PC-9 (cell line): ENCODE data around the gene NKAIN2. TPM values are rescaled to one million over a fixed set of nuclear protein-coding genes. Genes with fewer than 3 reads are reported as not detected.
A peak's percentile ranks its signal among the peaks of the same experiment; 100 is the strongest.

ENCODE experiments used
- BruUV-seq: library from RNA; stranded (reverse); fragments of 400-500 nt; replicated peaks from 2 replicates; lab custom pipeline; 2021; lab: Mats Ljungman, UMichigan
- CTCF ChIA-PET: fragments of 300-600 bp; sonication (Branson Sonifier 250); formaldehyde crosslinking; loops from one replicate; lab custom pipeline; 2022; ENCODE audit warnings: antibody characterized with exemption; lab: Charles Lee
- POLR2A ChIA-PET: fragments of 300-600 bp; sonication (Branson Sonifier 250); formaldehyde crosslinking; loops from one replicate; lab custom pipeline; 2022; ENCODE audit warnings: antibody characterized with exemption; ENCODE audit not compliant: unreplicated experiment; lab: Charles Lee
- DNase-seq, 2 experiments: peaks; one replicate each; pipeline versions ENCODE4 v3.0.0 to v3.0.0-alpha.2; 2015 to 2022; ENCODE audit warnings: mixed read lengths in 1 of 2
- H2AFZ ChIP-seq: fragments of 200-600 bp; sonication (generic); 2 replicates; pipeline ENCODE4 v1.8.1; 2017; ENCODE audit warnings: antibody characterized with exemption
- H3F3A ChIP-seq: fragments of 200-600 bp; sonication (generic); 2 replicates; pipeline ENCODE4 v1.8.1; 2017; ENCODE audit warnings: antibody characterized with exemption, mild to moderate bottlenecking, low read depth; ENCODE audit not compliant: insufficient read depth
- H3K27ac ChIP-seq: fragments of 200-600 bp; sonication (generic); 2 replicates; pipeline ENCODE4 v1.6.1; 2016; ENCODE audit warnings: mixed run types
- H3K27me3 ChIP-seq: fragments of 200-600 bp; sonication (generic); 2 replicates; pipeline ENCODE4 v1.6.1; 2016; ENCODE audit warnings: low read depth, mixed run types; ENCODE audit not compliant: insufficient read depth
- H3K36me3 ChIP-seq: fragments of 200-600 bp; sonication (generic); 2 replicates; pipeline ENCODE4 v1.6.1; 2016; ENCODE audit warnings: low read depth, mixed run types
- H3K4me1 ChIP-seq: fragments of 200-600 bp; sonication (generic); replicated peaks from 2 replicates; pipeline ENCODE4 v1.6.1; 2016; ENCODE audit warnings: mixed run types; ENCODE audit not compliant: insufficient read depth
- H3K4me2 ChIP-seq: fragments of 200-600 bp; sonication (generic); 2 replicates; pipeline ENCODE4 v1.6.1; 2017; ENCODE audit warnings: mixed run types
- H3K4me3 ChIP-seq: fragments of 200-600 bp; sonication (generic); 2 replicates; pipeline ENCODE4 v1.6.1; 2016; ENCODE audit warnings: mixed run types
- H3K79me2 ChIP-seq: fragments of 200-600 bp; sonication (generic); 2 replicates; pipeline ENCODE4 v1.6.1; 2017; ENCODE audit warnings: low read depth, mixed run types
- H3K9me2 ChIP-seq: fragments of 200-600 bp; sonication (generic); 2 replicates; pipeline ENCODE4 v1.8.1; 2017; ENCODE audit warnings: mild to moderate bottlenecking; ENCODE audit not compliant: insufficient read depth
- H3K9me3 ChIP-seq: fragments of 200-600 bp; sonication (generic); 2 replicates; pipeline ENCODE4 v1.8.1; 2016; ENCODE audit warnings: low read depth; ENCODE audit not compliant: insufficient read depth
- H4K20me1 ChIP-seq: fragments of 200-600 bp; sonication (generic); 2 replicates; pipeline ENCODE4 v1.8.1; 2017; ENCODE audit not compliant: insufficient read depth
- EZH2 ChIP-seq: fragments of 200-600 bp; sonication (generic); IDR thresholded peaks from 2 replicates; pipeline ENCODE4 v1.8.0; 2017; ENCODE audit warnings: antibody characterized with exemption, low read depth
- intact Hi-C: fragments of 100-400 bp; cut with micrococcal nuclease; formaldehyde crosslinking; loops from one replicate; pipeline ENCODE4 v1.10.0; 2022; ENCODE audit not compliant: unreplicated experiment
- total RNA-seq: library from RNA; stranded (reverse); gene quantifications from 2 replicates; pipeline ENCODE4 v1.2.3, GENCODE V29; 2021
- TF ChIP-seq, protein P1 (sequence below): fragments of 200-600 bp; sonication (generic); conservative IDR thresholded peaks from 2 replicates; pipeline ENCODE4 v1.6.1; 2017; ENCODE audit warnings: mixed run types, antibody characterized with exemption, mild to moderate bottlenecking, moderate library complexity

Gene NKAIN2
- total RNA-seq, 1 experiment from 2014 or later = not detected

DNA sequence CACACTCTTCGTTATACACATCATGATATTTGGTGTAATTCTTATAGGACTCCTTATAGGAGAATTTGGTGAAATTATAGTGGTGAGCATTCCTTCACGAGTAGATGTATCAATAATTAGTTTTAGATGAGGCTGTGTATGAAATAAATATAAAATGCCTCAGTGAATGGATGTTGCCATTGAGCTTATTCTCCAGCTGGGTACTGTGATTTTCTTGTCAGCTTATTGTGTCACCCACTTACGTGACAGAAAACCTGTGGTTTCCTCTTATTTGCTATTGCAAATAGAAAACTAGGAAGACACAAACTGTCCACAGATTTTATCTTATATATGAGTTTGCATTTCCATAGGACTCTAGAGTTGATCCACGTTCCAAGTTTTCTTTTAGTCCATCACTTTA is 718.7 kb downstream of the NKAIN2 start:
- ChIA-PET CTCF (no interaction called here), POLR2A (no interaction called here)
- Histone ChIP-seq H2AFZ (no peak overlapping the region), H3K27ac (no peak overlapping the region), H3K27me3 (no peaks in the 10 kb centered on the region), H3K79me2 (no peaks in the 10 kb centered on the region), H3K9me2 (no peaks in the 10 kb centered on the region), H3F3A (no peaks in the 10 kb centered on the region), H3K9me3 (no peaks in the 10 kb centered on the region; the same call in 1 of the 2 replicates), H3K4me3 (no peak overlapping the region), H3K4me2 (no peak overlapping the region), H4K20me1 (no peaks in the 10 kb centered on the region), H3K36me3 (no peaks in the 10 kb centered on the region), H3K4me1 (no peaks in the 10 kb centered on the region)
- no TSS peak for BruUV-seq
- intact Hi-C loops = no loop called here
- TF ChIP-seq EZH2 = no peak
- TF ChIP-seq, protein P1, sequence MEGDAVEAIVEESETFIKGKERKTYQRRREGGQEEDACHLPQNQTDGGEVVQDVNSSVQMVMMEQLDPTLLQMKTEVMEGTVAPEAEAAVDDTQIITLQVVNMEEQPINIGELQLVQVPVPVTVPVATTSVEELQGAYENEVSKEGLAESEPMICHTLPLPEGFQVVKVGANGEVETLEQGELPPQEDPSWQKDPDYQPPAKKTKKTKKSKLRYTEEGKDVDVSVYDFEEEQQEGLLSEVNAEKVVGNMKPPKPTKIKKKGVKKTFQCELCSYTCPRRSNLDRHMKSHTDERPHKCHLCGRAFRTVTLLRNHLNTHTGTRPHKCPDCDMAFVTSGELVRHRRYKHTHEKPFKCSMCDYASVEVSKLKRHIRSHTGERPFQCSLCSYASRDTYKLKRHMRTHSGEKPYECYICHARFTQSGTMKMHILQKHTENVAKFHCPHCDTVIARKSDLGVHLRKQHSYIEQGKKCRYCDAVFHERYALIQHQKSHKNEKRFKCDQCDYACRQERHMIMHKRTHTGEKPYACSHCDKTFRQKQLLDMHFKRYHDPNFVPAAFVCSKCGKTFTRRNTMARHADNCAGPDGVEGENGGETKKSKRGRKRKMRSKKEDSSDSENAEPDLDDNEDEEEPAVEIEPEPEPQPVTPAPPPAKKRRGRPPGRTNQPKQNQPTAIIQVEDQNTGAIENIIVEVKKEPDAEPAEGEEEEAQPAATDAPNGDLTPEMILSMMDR = no peak
- DNase-seq = no peak

DNA sequence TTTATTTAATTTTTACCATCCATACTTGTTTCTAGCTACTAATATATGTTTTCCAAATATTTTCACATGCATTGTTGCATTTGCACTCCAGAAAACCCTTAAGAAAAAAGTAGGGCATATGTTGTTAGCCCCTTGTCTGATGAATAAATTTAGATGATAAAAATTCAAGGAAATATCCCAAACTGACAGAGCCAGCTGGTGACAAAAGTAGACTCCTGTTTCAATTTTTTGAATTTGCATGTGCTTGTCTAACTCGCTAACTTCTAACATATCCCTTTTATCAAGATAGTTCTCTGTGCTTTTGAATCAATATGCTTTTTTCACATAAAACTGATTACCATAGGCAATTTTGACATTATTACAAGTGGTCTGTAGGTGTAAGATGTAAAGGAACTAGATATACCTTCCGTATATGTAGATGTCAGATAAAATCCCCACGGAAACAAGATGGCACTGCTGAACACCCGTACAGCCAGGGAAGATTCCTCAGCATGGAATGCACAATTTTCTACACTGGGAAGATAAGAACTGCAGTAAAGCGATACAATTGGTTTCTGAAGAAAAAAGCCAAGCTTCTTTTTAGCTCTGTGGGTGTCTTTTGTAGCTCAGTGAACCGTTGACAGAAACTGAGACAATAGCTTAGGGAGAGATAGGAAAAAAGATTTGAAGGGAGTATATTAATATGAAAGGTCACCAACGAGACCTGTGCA is 721.0 kb downstream of the NKAIN2 start:
- no peak overlapping the region for H3K27ac ChIP-seq

DNA sequence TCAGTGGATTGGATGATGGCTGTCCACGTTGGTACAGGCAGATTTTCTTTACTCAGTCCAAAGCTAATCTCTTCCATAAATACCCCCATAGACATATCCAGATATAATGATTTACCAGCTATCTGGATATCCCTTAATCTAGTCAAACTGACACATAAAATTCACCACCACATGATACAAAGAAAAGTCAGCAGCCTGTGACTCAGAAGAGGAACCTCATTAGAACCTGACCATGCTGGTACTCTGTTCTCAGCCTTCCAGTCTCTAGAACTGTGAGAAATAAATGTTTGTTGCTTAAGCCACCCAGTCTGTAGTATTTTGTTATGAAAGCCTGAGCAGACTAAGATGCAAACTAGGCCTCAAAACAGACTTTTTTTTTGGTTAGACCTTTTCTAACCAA is 727.3 kb downstream of the NKAIN2 start:
- H3K9me3 ChIP-seq = no peaks in the 10 kb centered on the region
- no peak overlapping the region for H3K4me2 ChIP-seq
- POLR2A ChIA-PET = no interaction called here
- no peaks in the 10 kb centered on the region for H3K27me3 ChIP-seq
- H2AFZ ChIP-seq = no peak overlapping the region
- no peak for DNase-seq
- no peak overlapping the region for H3K4me3 ChIP-seq
- H3K79me2 ChIP-seq = no peaks in the 10 kb centered on the region
- H3F3A ChIP-seq = no peaks in the 10 kb centered on the region
- TF ChIP-seq, protein P1 = no peak
- no peak for TF ChIP-seq EZH2
- H3K9me2 ChIP-seq = no peaks in the 10 kb centered on the region
- H3K4me1 ChIP-seq = peaks cover 12% of the 10 kb centered on the region
- intact Hi-C loops = no loop called here
- H3K27ac ChIP-seq = no peak overlapping the region
- no peaks in the 10 kb centered on the region for H3K36me3 ChIP-seq
- CTCF ChIA-PET = no interaction called here
- BruUV-seq = no TSS peak
- no peaks in the 10 kb centered on the region for H4K20me1 ChIP-seq

More for the DNA sequence above, 721.0 kb downstream of the NKAIN2 start:
- ChIA-PET CTCF (no interaction called here), POLR2A (no interaction called here)
- no peaks in the 10 kb centered on the region for H3K9me2 ChIP-seq
- H3K27me3 ChIP-seq = no peaks in the 10 kb centered on the region
- TF ChIP-seq, protein P1 = no peak
- TF ChIP-seq EZH2 = no peak
- H3F3A ChIP-seq = no peaks in the 10 kb centered on the region
- H3K4me3 ChIP-seq = no peak overlapping the region
- BruUV-seq = no TSS peak
- DNase-seq = no peak
- no peaks in the 10 kb centered on the region for H4K20me1 ChIP-seq
- H3K79me2 ChIP-seq = no peaks in the 10 kb centered on the region
- no peak overlapping the region for H3K4me2 ChIP-seq
- H3K36me3 ChIP-seq = no peaks in the 10 kb centered on the region
- intact Hi-C loops = no loop called here
- peak overlapping the region; percentile 11; the same call in 1 of the 2 replicates for H2AFZ ChIP-seq
- no peaks in the 10 kb centered on the region for H3K4me1 ChIP-seq
- H3K9me3 ChIP-seq = no peaks in the 10 kb centered on the region; the same call in 1 of the 2 replicates
